K562 (cell line): ENCODE data around the gene BORCS8. TPM values are rescaled to one million over a fixed set of nuclear protein-coding genes. Genes with fewer than 3 reads are reported as not detected.

Source experiments
- BRD9 ChIP-seq: fragments of 450-650 bp; IDR thresholded peaks from 2 replicates; pipeline ENCODE4 v1.6.1; 2018; ENCODE audit warnings: low read depth; ENCODE audit not compliant: partially characterized antibody
- DNMT1 ChIP-seq: fragments of 450-650 bp; IDR thresholded peaks from 2 replicates; pipeline ENCODE4 v1.6.1; 2016; ENCODE audit warnings: antibody characterized with exemption, mild to moderate bottlenecking
- PHB ChIP-seq: fragments of 250-450 bp; sonication (Bioruptor Pico); IDR thresholded peaks from 2 replicates; pipeline ENCODE4 v1.5.0; 2021
- SRSF9 ChIP-seq: fragments of 200-400 bp; formaldehyde crosslinking; IDR thresholded peaks from 2 replicates; pipeline ENCODE4 v1.6.1; 2017; ENCODE audit warnings: low read depth, low read length, borderline replicate concordance
- ZNF217 ChIP-seq: sonication (generic); formaldehyde crosslinking; IDR thresholded peaks from 2 replicates; pipeline ENCODE4 v1.8.0; 2022; ENCODE audit warnings: mild to moderate bottlenecking, missing genetic modification reagents
- ZNF239 ChIP-seq: fragments of 250-450 bp; sonication (Bioruptor Pico); IDR thresholded peaks from 2 replicates; pipeline ENCODE4 v1.4.0; 2020; ENCODE audit warnings: mild to moderate bottlenecking
- ZNF445 ChIP-seq: fragments of 250-450 bp; sonication (Bioruptor Pico); IDR thresholded peaks from 2 replicates; pipeline ENCODE4 v1.4.0; 2020; ENCODE audit warnings: low read depth, mild to moderate bottlenecking, moderate library complexity
- polyA plus RNA-seq, 8 experiments: library from polyadenylated mRNA; depleted of rRNA in 4 of 8; stranded (reverse) in 5 of 8; unstranded in 3 of 8; fragments of >200 nt; fragmentation: Nextera tagmentation in 2 of 8; fragmentation: Illumina TruSeq in 1 of 8; extraction: Ambion mirVana in 2 of 8; extraction: Trizol in 1 of 8; gene quantifications; 2 replicates each; pipeline versions ENCODE4 v1.2.1 to v1.2.3, GENCODE V29; 2011 to 2014; ENCODE audit warnings: inconsistent platforms in 1 of 8, missing spikeins in 1 of 8
- total RNA-seq, 7 experiments: library from RNA; depleted of rRNA in 6 of 7; stranded (reverse); fragments of >200 nt in 6 of 7; fragmentation: Illumina TruSeq in 2 of 7; extraction: Trizol in 2 of 7; gene quantifications; 2 replicates each; pipeline versions ENCODE4 v1.2.1 to v1.2.3, GENCODE V29; 2011 to 2021; ENCODE audit warnings: low replicate concordance in 1 of 7
- TF ChIP-seq, protein P1 (sequence below): sonication (generic); formaldehyde crosslinking; IDR thresholded peaks from 2 replicates; pipeline ENCODE4 v1.8.1; 2023; ENCODE audit warnings: mild to moderate bottlenecking, missing genetic modification reagents
- TF ChIP-seq, protein P2 (sequence below): fragments of 250-450 bp; sonication (Bioruptor Pico); IDR thresholded peaks from 2 replicates; pipeline ENCODE4 v1.8.0; 2022; ENCODE audit warnings: inconsistent platforms
- TF ChIP-seq, protein P3 (sequence below): fragments of 450-650 bp; IDR thresholded peaks from 2 replicates; pipeline ENCODE4 v1.6.1; 2016

Gene BORCS8
- total and polyA plus RNA-seq, 9 of the 15 experiments (the other 6 are each of a cell fraction or from before 2014, with no cell fraction given) = 4.6 to 33.6 (median 16.3) TPM

DNA sequence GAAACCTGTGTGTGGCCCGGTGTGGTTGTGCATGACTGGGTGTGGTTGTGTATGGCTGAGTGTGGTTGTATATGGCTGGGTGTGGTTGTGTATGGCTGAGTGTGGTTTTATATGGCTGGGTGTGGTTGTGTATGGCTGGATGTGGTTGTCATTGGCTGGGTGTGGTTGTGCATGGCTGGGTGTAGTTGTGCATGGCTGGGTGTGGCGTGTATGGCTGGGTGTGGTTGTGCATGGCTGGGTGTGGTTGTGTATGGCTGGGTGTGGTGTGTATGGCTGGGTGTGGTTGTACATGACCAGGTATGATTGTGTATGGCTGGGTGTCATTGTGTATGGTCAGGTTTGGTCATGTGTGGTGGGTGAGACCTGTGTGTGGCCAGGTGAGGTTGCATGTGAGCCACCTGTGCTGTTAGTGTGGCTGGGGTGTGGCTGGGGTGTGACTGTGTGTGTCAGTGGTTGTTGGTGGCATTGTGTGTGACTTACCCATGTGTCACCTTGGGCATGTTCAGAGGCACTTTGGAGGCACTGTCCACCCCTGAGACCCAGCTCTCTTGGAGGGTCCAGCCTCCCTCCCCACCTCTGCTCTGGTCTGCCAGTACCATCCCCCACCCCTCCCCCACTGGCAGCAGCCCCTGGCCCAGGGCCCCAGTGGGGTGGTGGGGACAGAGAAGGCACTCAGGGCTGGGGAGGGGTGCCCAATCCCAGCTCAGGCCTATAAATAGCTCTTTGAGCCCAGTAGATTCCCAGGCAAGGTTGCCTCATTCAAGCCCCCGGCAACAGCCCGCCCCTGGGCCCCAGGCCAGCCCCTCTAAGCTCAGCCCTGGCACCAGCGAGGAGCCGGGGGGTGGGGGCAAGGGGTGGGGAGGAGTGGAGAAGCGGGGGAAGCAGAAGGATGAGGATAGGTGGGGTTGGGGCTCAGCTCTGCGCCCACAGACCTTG, 16.0 kb upstream of the BORCS8 start (continued):
- TF ChIP-seq, protein P1, sequence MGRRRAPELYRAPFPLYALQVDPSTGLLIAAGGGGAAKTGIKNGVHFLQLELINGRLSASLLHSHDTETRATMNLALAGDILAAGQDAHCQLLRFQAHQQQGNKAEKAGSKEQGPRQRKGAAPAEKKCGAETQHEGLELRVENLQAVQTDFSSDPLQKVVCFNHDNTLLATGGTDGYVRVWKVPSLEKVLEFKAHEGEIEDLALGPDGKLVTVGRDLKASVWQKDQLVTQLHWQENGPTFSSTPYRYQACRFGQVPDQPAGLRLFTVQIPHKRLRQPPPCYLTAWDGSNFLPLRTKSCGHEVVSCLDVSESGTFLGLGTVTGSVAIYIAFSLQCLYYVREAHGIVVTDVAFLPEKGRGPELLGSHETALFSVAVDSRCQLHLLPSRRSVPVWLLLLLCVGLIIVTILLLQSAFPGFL (CRISPR knock-in tag) = no peak
- no peak for TF ChIP-seq ZNF239
- TF ChIP-seq SRSF9 = no peak
- TF ChIP-seq, protein P2, sequence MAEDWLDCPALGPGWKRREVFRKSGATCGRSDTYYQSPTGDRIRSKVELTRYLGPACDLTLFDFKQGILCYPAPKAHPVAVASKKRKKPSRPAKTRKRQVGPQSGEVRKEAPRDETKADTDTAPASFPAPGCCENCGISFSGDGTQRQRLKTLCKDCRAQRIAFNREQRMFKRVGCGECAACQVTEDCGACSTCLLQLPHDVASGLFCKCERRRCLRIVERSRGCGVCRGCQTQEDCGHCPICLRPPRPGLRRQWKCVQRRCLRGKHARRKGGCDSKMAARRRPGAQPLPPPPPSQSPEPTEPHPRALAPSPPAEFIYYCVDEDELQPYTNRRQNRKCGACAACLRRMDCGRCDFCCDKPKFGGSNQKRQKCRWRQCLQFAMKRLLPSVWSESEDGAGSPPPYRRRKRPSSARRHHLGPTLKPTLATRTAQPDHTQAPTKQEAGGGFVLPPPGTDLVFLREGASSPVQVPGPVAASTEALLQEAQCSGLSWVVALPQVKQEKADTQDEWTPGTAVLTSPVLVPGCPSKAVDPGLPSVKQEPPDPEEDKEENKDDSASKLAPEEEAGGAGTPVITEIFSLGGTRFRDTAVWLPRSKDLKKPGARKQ = no peak
- no peak for TF ChIP-seq ZNF445 (CRISPR knock-in tag)
- TF ChIP-seq BRD9 = no peak
- no peak for TF ChIP-seq PHB (CRISPR knock-in tag)
- no peak for TF ChIP-seq ZNF217 (CRISPR knock-in tag)
- TF ChIP-seq DNMT1 = no peak
- TF ChIP-seq, protein P3, sequence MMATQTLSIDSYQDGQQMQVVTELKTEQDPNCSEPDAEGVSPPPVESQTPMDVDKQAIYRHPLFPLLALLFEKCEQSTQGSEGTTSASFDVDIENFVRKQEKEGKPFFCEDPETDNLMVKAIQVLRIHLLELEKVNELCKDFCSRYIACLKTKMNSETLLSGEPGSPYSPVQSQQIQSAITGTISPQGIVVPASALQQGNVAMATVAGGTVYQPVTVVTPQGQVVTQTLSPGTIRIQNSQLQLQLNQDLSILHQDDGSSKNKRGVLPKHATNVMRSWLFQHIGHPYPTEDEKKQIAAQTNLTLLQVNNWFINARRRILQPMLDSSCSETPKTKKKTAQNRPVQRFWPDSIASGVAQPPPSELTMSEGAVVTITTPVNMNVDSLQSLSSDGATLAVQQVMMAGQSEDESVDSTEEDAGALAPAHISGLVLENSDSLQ = no peak
